HG02840 (cell line): Measurements from ENCODE around the gene JOSD2.

Experiments used
- ATAC-seq: cut with Tn5 transposase; IDR thresholded peaks from one replicate; pipeline ENCODE4 v1.9.1; 2021; ENCODE audit warnings: mild to moderate bottlenecking, moderate library complexity, moderate number of reproducible peaks; ENCODE audit not compliant: unreplicated experiment, low FRiP score

JOSD2 gene

GRCh38 chr19:50496189-50497021, 14.6 kb downstream of the JOSD2 start:
- no peak for ATAC-seq

- no peak for ATAC-seq
These were observed 15.9 kb downstream of the JOSD2 start for GRCh38 chr19:50495020-50495531.

- no peak for ATAC-seq
These were observed 16.6 kb downstream of the JOSD2 start for GRCh38 chr19:50494186-50495019.

GRCh38 chr19:50493171-50493570, 17.8 kb downstream of the JOSD2 start:
- ATAC-seq, result no peak

GRCh38 chr19:50492303-50493052, 18.5 kb downstream of the JOSD2 start:
- no peak for ATAC-seq

- ATAC-seq, result no peak
These were observed 20.0 kb downstream of the JOSD2 start for GRCh38 chr19:50490991-50491472.

- ATAC-seq, result no peak
These were observed 20.6 kb downstream of the JOSD2 start for GRCh38 chr19:50490411-50490811.

- no peak for ATAC-seq
These were observed 21.5 kb downstream of the JOSD2 start for GRCh38 chr19:50489461-50490011.

GRCh38 chr19:50488389-50489194, 22.4 kb downstream of the JOSD2 start:
- no peak for ATAC-seq

GRCh38 chr19:50486823-50487515, 24.0 kb downstream of the JOSD2 start:
- ATAC-seq, result no peak

- ATAC-seq, result no peak
These were observed 25.6 kb downstream of the JOSD2 start for GRCh38 chr19:50485284-50485955.

GRCh38 chr19:50482916-50483315, 28.1 kb downstream of the JOSD2 start:
- no peak for ATAC-seq

GRCh38 chr19:50482271-50482855, 28.6 kb downstream of the JOSD2 start:
- no peak for ATAC-seq

GRCh38 chr19:50481351-50482149, 29.4 kb downstream of the JOSD2 start:
- ATAC-seq, result no peak

- no peak for ATAC-seq
These were observed 30.5 kb downstream of the JOSD2 start for GRCh38 chr19:50480281-50481111.

GRCh38 chr19:50479761-50480251, 31.2 kb downstream of the JOSD2 start:
- ATAC-seq, result no peak
